ENCODE data around the gene DNAH7.

- TF ChIP-seq CTCF (IDR thresholded peaks at IDR 0.05) (no peak), EZH2 (IDR thresholded peaks at IDR 0.05; ENCODE audit: borderline replicate concordance, insufficient read depth, low read depth, low read length, poor library complexity, severe bottlenecking) (no peak)
Measured at GRCh38 chr2:195759877-195760276, 308.8 kb downstream of the DNAH7 start.
